ENCODE data around the gene SAAL1.

GRCh38 chr11:18145837-18146236 is 40.0 kb upstream of the SAAL1 start:
- TF ChIP-seq ZNF274 (IDR thresholded peaks at IDR 0.05; ENCODE audit: low read depth, low read length) (no peak), YY1 (IDR thresholded peaks at IDR 0.05; ENCODE audit: insufficient read depth, insufficient read length) (no peak)

Measured in NT2/D1 (cell line).